NB4 (cell line): ENCODE results near the gene PAX8.

Experiments used
- DNase-seq: peaks from one replicate; pipeline ENCODE4 v3.0.0; 2010; ENCODE audit warnings: low read depth
- H3K4me3 ChIP-seq: one replicate; pipeline ENCODE4 v1.5.1; 2011; ENCODE audit warnings: mild to moderate bottlenecking, low read depth, low read length, moderate library complexity
- MAX ChIP-seq: IDR thresholded peaks from 2 replicates; pipeline ENCODE4 v1.6.1; 2011; ENCODE audit warnings: low read depth, low read length
- MYC ChIP-seq: IDR thresholded peaks from 2 replicates; pipeline ENCODE4 v1.6.1; 2011; ENCODE audit warnings: low read depth, low read length
- POLR2A ChIP-seq: IDR thresholded peaks from 2 replicates; pipeline ENCODE4 v1.6.1; 2011; ENCODE audit warnings: mild to moderate bottlenecking; ENCODE audit not compliant: insufficient read length; ENCODE audit errors: extremely low read depth
- TF ChIP-seq, protein P1 (sequence below): IDR thresholded peaks from one replicate; pipeline ENCODE4 v1.5.1; 2012; ENCODE audit warnings: low read depth, low read length

The PAX8 gene

GRCh38 chr2:113216891-113217454, 61.7 kb downstream of the PAX8 start:
- no peak overlapping the region for H3K4me3 ChIP-seq
- TF ChIP-seq POLR2A (no peak), MYC (no peak), MAX (no peak)
- no peak for DNase-seq

GRCh38 chr2:113216321-113216720, 62.4 kb downstream of the PAX8 start:
- TF ChIP-seq, protein P1, sequence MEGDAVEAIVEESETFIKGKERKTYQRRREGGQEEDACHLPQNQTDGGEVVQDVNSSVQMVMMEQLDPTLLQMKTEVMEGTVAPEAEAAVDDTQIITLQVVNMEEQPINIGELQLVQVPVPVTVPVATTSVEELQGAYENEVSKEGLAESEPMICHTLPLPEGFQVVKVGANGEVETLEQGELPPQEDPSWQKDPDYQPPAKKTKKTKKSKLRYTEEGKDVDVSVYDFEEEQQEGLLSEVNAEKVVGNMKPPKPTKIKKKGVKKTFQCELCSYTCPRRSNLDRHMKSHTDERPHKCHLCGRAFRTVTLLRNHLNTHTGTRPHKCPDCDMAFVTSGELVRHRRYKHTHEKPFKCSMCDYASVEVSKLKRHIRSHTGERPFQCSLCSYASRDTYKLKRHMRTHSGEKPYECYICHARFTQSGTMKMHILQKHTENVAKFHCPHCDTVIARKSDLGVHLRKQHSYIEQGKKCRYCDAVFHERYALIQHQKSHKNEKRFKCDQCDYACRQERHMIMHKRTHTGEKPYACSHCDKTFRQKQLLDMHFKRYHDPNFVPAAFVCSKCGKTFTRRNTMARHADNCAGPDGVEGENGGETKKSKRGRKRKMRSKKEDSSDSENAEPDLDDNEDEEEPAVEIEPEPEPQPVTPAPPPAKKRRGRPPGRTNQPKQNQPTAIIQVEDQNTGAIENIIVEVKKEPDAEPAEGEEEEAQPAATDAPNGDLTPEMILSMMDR: no peak
- TF ChIP-seq POLR2A (no peak), MYC (no peak), MAX (no peak)
- H3K4me3 ChIP-seq: no peak overlapping the region
- no peak for DNase-seq

GRCh38 chr2:113215056-113215455, 63.7 kb downstream of the PAX8 start:
- TF ChIP-seq POLR2A (no peak), MYC (no peak), MAX (no peak)
- TF ChIP-seq, protein P1: no peak
- no peak for DNase-seq
- no peak overlapping the region for H3K4me3 ChIP-seq

DNA sequence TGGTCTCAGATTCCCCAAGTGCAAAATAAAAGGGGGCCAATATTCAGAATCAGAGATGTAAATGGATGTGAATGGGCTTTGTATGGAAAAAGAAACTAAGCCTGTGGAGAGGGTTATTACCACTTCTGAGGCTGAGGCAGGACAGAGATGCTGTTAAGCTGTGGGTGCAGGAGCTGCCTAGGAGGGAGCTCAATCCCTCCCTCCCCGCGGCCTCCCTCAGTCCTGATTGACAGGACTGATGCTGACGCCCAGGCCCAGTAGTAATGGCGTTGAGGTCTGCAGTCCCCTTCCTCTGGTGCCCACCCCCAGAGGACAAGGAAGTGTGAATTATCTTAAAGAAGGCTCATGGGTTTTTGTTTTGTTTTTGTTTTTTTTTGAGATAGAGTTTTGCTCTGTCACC, 64.6 kb downstream of the PAX8 start:
- no peak overlapping the region for H3K4me3 ChIP-seq
- TF ChIP-seq, protein P1: no peak
- TF ChIP-seq MYC (no peak), MAX (no peak), POLR2A (no peak)
- no peak for DNase-seq

GRCh38 chr2:113213061-113213930, 65.4 kb downstream of the PAX8 start:
- TF ChIP-seq MYC: no peak
- no peak for TF ChIP-seq MAX
- TF ChIP-seq, protein P1: no peak
- no peak for TF ChIP-seq POLR2A
- no peak overlapping the region for H3K4me3 ChIP-seq
- DNase-seq: no peak

DNA sequence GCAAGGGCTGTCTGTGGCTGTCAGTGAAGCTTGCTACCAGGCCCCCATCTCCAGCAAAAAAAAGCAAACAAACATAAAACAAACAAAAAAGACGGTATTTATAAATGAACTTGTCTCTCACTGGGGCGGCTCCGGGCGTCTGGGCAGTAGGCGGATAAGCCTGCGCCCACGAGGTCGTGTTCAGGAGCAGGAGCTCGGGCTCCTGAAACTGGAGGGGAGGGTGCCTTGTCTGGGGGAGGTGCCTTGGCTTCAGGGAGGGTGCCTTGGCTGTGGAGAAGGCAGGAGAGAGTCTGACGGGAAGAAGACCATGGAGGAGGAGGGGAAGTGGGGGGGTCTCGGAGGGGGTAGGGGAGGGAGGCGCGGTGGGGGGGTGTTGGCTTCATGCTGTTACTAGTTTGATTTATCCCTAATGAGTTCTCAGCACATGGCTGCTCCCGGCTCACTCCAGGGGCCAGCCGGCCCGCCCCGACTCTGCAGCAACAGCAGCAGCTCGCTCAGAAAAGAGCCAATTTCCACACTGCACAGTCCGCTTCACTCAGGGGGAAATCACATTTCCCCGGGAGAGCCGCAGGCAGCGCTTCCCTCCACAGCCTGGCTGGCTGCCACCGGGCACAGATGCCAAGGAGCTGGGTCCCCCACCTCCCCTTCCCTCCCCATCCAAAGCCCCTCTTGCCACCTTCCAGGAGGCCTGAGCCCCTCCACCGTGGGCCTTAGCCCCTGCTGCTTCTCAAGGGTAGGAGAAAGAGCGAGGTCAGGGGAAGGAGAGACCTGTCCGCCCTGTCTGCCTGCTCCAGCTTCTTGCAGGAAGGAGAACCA, 66.3 kb downstream of the PAX8 start:
- H3K4me3 ChIP-seq: no peak overlapping the region
- DNase-seq: no peak
- no peak for TF ChIP-seq MYC
- TF ChIP-seq, protein P1: no peak
- no peak for TF ChIP-seq POLR2A
